MCF 10A (cell line): ENCODE measurements around the gene CACNA2D1. TPM values are rescaled to one million over a fixed set of nuclear protein-coding genes. Genes with fewer than 3 reads are reported as not detected.

Source experiments
- BruUV-seq: library from RNA; stranded (reverse); fragments of 400-500 nt; replicated peaks from 2 replicates; lab custom pipeline; 2021; lab: Mats Ljungman, UMichigan
- CTCF ChIA-PET: fragments of 300-600 bp; sonication (Branson Sonifier 250); formaldehyde crosslinking; extraction: SDS; loops from one replicate; lab custom pipeline; 2021; ENCODE audit warnings: antibody characterized with exemption, inconsistent platforms; lab: Yijun Ruan, JAX
- POLR2A ChIA-PET: fragments of 300-600, 350-650 bp; sonication (Branson Sonifier 250); formaldehyde crosslinking; extraction: SDS; loops from one replicate; lab custom pipeline; 2020; ENCODE audit warnings: antibody characterized with exemption, inconsistent platforms; lab: Yijun Ruan, JAX
- DNase-seq: peaks from one replicate; pipeline ENCODE4 v3.0.0-alpha.2; 2018; ENCODE audit not compliant: unreplicated experiment
- H3K27ac Mint-ChIP-seq: one replicate; pipeline ENCODE4 v1.8.0; 2022; ENCODE audit warnings: mild to moderate bottlenecking, low read depth, mixed read lengths; ENCODE audit not compliant: unreplicated experiment
- H3K27me3 Mint-ChIP-seq: one replicate; pipeline ENCODE4 v1.8.0; 2022; ENCODE audit warnings: mixed read lengths; ENCODE audit not compliant: insufficient read depth, unreplicated experiment
- H3K36me3 Mint-ChIP-seq: one replicate; pipeline ENCODE4 v1.8.0; 2022; ENCODE audit warnings: mild to moderate bottlenecking, moderate library complexity, mixed read lengths; ENCODE audit not compliant: insufficient read depth, unreplicated experiment
- H3K4me1 Mint-ChIP-seq: one replicate; pipeline ENCODE4 v1.8.0; 2022; ENCODE audit warnings: mixed read lengths; ENCODE audit not compliant: insufficient read depth, unreplicated experiment
- H3K4me3 Mint-ChIP-seq: one replicate; pipeline ENCODE4 v1.8.0; 2022; ENCODE audit warnings: mild to moderate bottlenecking, moderate library complexity, mixed read lengths; ENCODE audit not compliant: unreplicated experiment
- H3K9me3 Mint-ChIP-seq: one replicate; pipeline ENCODE4 v1.8.0; 2022; ENCODE audit warnings: mixed read lengths; ENCODE audit not compliant: unreplicated experiment
- CTCF ChIP-seq: fragments of 200-600 bp; IDR thresholded peaks from one replicate; pipeline ENCODE4 v1.8.0; 2022; ENCODE audit warnings: antibody characterized with exemption, mild to moderate bottlenecking; ENCODE audit not compliant: unreplicated experiment
- intact Hi-C: fragments of 100-400 bp; cut with micrococcal nuclease; formaldehyde crosslinking; loops from 2 replicates; pipeline ENCODE4 v1.14.1; 2022
- total RNA-seq: library from RNA; stranded (reverse); gene quantifications from 2 replicates; pipeline ENCODE4 v1.2.3, GENCODE V29; 2022

The CACNA2D1 gene
- total RNA-seq, 1 experiment from 2014 or later, result not detected

- Mint-ChIP-seq H3K4me1 (no peaks in the 10 kb centered on the region), H3K27me3 (no peaks in the 10 kb centered on the region), H3K27ac (no peak overlapping the region), H3K4me3 (no peak overlapping the region), H3K9me3 (no peaks in the 10 kb centered on the region), H3K36me3 (no peaks in the 10 kb centered on the region)
- CTCF ChIA-PET, result interaction anchor here (0.6 kb wide), 1 partner anchor 345 kb away, joined by 3 read pairs; no protein-coding TSS in a partner anchor
- intact Hi-C loops, result no loop called here
- DNase-seq, result no peak
- no peak for TF ChIP-seq CTCF
- no TSS peak for BruUV-seq
- POLR2A ChIA-PET, result no interaction called here
These were observed 31.8 kb downstream of the CACNA2D1 start for GRCh38 chr7:82411732-82412131.

GRCh38 chr7:82410461-82410860, 33.1 kb downstream of the CACNA2D1 start:
- Mint-ChIP-seq H3K9me3 (no peaks in the 10 kb centered on the region), H3K36me3 (no peaks in the 10 kb centered on the region), H3K4me3 (no peak overlapping the region), H3K4me1 (no peaks in the 10 kb centered on the region), H3K27ac (no peak overlapping the region), H3K27me3 (no peaks in the 10 kb centered on the region)
- no peak for TF ChIP-seq CTCF
- ChIA-PET CTCF (no interaction called here), POLR2A (no interaction called here)
- no TSS peak for BruUV-seq
- intact Hi-C loops, result no loop called here
- DNase-seq, result no peak

- Mint-ChIP-seq H3K27me3 (peaks cover 19% of the 10 kb centered on the region), H3K9me3 (no peaks in the 10 kb centered on the region), H3K4me3 (no peak overlapping the region), H3K36me3 (no peaks in the 10 kb centered on the region), H3K4me1 (no peaks in the 10 kb centered on the region), H3K27ac (no peak overlapping the region)
- no peak for DNase-seq
- intact Hi-C loops, result no loop called here
- POLR2A ChIA-PET, result no interaction called here
- CTCF ChIA-PET, result no interaction called here
- no peak for TF ChIP-seq CTCF
- BruUV-seq, result no TSS peak
These were observed 36.6 kb downstream of the CACNA2D1 start for GRCh38 chr7:82406937-82407336.

GRCh38 chr7:82405301-82405700, 38.3 kb downstream of the CACNA2D1 start:
- BruUV-seq, result no TSS peak
- no peak for DNase-seq
- Mint-ChIP-seq H3K9me3 (no peaks in the 10 kb centered on the region), H3K27ac (no peak overlapping the region), H3K4me3 (no peak overlapping the region), H3K36me3 (no peaks in the 10 kb centered on the region), H3K4me1 (no peaks in the 10 kb centered on the region), H3K27me3 (peaks cover 19% of the 10 kb centered on the region)
- CTCF ChIA-PET, result no interaction called here
- POLR2A ChIA-PET, result no interaction called here
- TF ChIP-seq CTCF, result no peak
- intact Hi-C loops, result no loop called here
